GM23338 (cell line): ENCODE results near the gene EPHA5. TPM values are rescaled to one million over a fixed set of nuclear protein-coding genes. Genes with fewer than 3 reads are reported as not detected.

ENCODE experiments used
- ATAC-seq: fragments of 200-7000 bp; cut with Tn5 transposase; 3 replicates; pipeline ENCODE4 v1.9.1; 2020
- DNase-seq: peaks from one replicate; pipeline ENCODE4 v3.0.0-alpha.2; 2015; ENCODE audit warnings: low spot score
- H2AFZ ChIP-seq: fragments of 200-600 bp; sonication (generic); 2 replicates; pipeline ENCODE4 v1.8.0; 2016; ENCODE audit warnings: antibody characterized with exemption, mild to moderate bottlenecking, moderate library complexity
- H3F3A ChIP-seq: fragments of 200-600 bp; sonication (generic); replicated peaks from 2 replicates; pipeline ENCODE4 v1.8.0; 2017; ENCODE audit warnings: antibody characterized with exemption, mixed run types, low read depth
- H3K27ac ChIP-seq: fragments of 200-600 bp; sonication (generic); 2 replicates; pipeline ENCODE4 v1.6.1; 2016; ENCODE audit warnings: low read depth
- H3K27me3 ChIP-seq: fragments of 200-600 bp; sonication (generic); 2 replicates; pipeline ENCODE4 v1.8.0; 2016; ENCODE audit warnings: mild to moderate bottlenecking, mixed run types, moderate library complexity; ENCODE audit not compliant: insufficient read depth
- H3K36me3 ChIP-seq: fragments of 200-600 bp; sonication (generic); 2 replicates; pipeline ENCODE4 v1.8.0; 2016; ENCODE audit warnings: mild to moderate bottlenecking; ENCODE audit not compliant: insufficient read depth
- H3K4me1 ChIP-seq: fragments of 200-600 bp; sonication (generic); 2 replicates; pipeline ENCODE4 v1.8.0; 2016; ENCODE audit warnings: mild to moderate bottlenecking, moderate library complexity; ENCODE audit not compliant: insufficient read depth
- H3K4me2 ChIP-seq: fragments of 200-600 bp; sonication (generic); 2 replicates; pipeline ENCODE4 v1.7.1; 2017; ENCODE audit warnings: mixed run types
- H3K4me3 ChIP-seq: fragments of 200-600 bp; sonication (generic); 2 replicates; pipeline ENCODE4 v1.6.1; 2016; ENCODE audit warnings: mixed run types
- H3K79me2 ChIP-seq: fragments of 200-600 bp; sonication (generic); replicated peaks from 2 replicates; pipeline ENCODE4 v1.8.0; 2017; ENCODE audit warnings: mild to moderate bottlenecking; ENCODE audit not compliant: insufficient read depth
- H3K9me2 ChIP-seq: fragments of 200-600 bp; sonication (generic); 2 replicates; pipeline ENCODE4 v1.8.0; 2017; ENCODE audit not compliant: insufficient read depth
- H4K20me1 ChIP-seq: fragments of 200-600 bp; sonication (generic); replicated peaks from 2 replicates; pipeline ENCODE4 v1.8.0; 2017; ENCODE audit warnings: mild to moderate bottlenecking; ENCODE audit not compliant: insufficient read depth
- H3K27ac Mint-ChIP-seq: 2 replicates; pipeline ENCODE4 v1.8.0; 2020; ENCODE audit warnings: inconsistent platforms, mild to moderate bottlenecking, moderate library complexity, mixed read lengths
- H3K27me3 Mint-ChIP-seq: 3 replicates; pipeline ENCODE4 v1.8.0; 2022; ENCODE audit warnings: low read depth, mild to moderate bottlenecking, moderate library complexity, mixed read lengths, inconsistent platforms; ENCODE audit not compliant: insufficient read depth, poor library complexity
- H3K36me3 Mint-ChIP-seq: 3 replicates; pipeline ENCODE4 v1.8.0; 2021; ENCODE audit warnings: low read depth, mild to moderate bottlenecking, inconsistent platforms, moderate library complexity, mixed read lengths
- H3K4me1 Mint-ChIP-seq: 3 replicates; pipeline ENCODE4 v1.8.0; 2020; ENCODE audit warnings: mild to moderate bottlenecking, inconsistent platforms, mixed read lengths
- H3K4me3 Mint-ChIP-seq: 3 replicates; pipeline ENCODE4 v1.8.0; 2021; ENCODE audit warnings: moderate library complexity, mild to moderate bottlenecking, inconsistent platforms, mixed read lengths
- H3K9me3 Mint-ChIP-seq: 3 replicates; pipeline ENCODE4 v1.8.0; 2020; ENCODE audit warnings: moderate library complexity, mild to moderate bottlenecking, inconsistent platforms, mixed read lengths
- CREB1 ChIP-seq: fragments of 250-450 bp; sonication (Bioruptor Pico); IDR thresholded peaks from 2 replicates; pipeline ENCODE4 v1.5.0; 2020; ENCODE audit warnings: low read depth, mild to moderate bottlenecking, moderate library complexity
- EZH2 ChIP-seq: fragments of 200-600 bp; sonication (generic); IDR thresholded peaks from one replicate; pipeline ENCODE4 v1.8.0; 2017; ENCODE audit warnings: antibody characterized with exemption, mild to moderate bottlenecking, low read depth; ENCODE audit not compliant: unreplicated experiment
- EZH2phosphoT487 ChIP-seq: fragments of 200-600 bp; sonication (generic); IDR thresholded peaks from one replicate; pipeline ENCODE4 v1.8.1; 2018; ENCODE audit warnings: antibody characterized with exemption; ENCODE audit not compliant: unreplicated experiment
- JUNB ChIP-seq: IDR thresholded peaks from one replicate; pipeline ENCODE4 v1.6.1; 2016; ENCODE audit warnings: antibody characterized with exemption; ENCODE audit not compliant: unreplicated experiment
- NANOG ChIP-seq: IDR thresholded peaks from 2 replicates; pipeline ENCODE4 v1.6.1; 2016; ENCODE audit warnings: antibody characterized with exemption, borderline replicate concordance
- STAT1 ChIP-seq: IDR thresholded peaks from one replicate; pipeline ENCODE4 v1.6.1; 2016; ENCODE audit warnings: antibody characterized with exemption; ENCODE audit not compliant: unreplicated experiment
- ZNF114 ChIP-seq: fragments of 250-450 bp; sonication (Bioruptor Pico); IDR thresholded peaks from 2 replicates; pipeline ENCODE4 v1.5.0; 2020; ENCODE audit warnings: mild to moderate bottlenecking, moderate library complexity
- ZNF462 ChIP-seq: fragments of 250-450 bp; sonication (Bioruptor Pico); IDR thresholded peaks from 2 replicates; pipeline ENCODE4 v1.5.0; 2020; ENCODE audit warnings: mild to moderate bottlenecking, moderate library complexity
- polyA plus RNA-seq: library from polyadenylated mRNA; unstranded; fragments of >200 nt; fragmentation: Nextera tagmentation; extraction: Ambion mirVana; gene quantifications from 2 replicates; pipeline ENCODE4 v1.2.1, GENCODE V29; 2016
- total RNA-seq: library from RNA; depleted of rRNA; stranded (reverse); fragments of >200 nt; shearing (Covaris generic); gene quantifications from 2 replicates; pipeline ENCODE4 v1.2.3, GENCODE V29; 2014
- TF ChIP-seq, protein P1 (sequence below), 2 experiments: fragments of 200-600 bp in 1 of 2; sonication (generic) in 1 of 2; conservative IDR thresholded peaks; 2 replicates each; pipeline versions ENCODE4 v1.5.1 to v1.6.1; 2016 to 2017; ENCODE audit warnings: antibody characterized with exemption in 2 of 2, low read depth in 2 of 2, mild to moderate bottlenecking in 2 of 2, moderate library complexity in 1 of 2

The EPHA5 gene
- total and polyA plus RNA-seq, 2 experiments from 2014 or later = 0.05 to 0.24 TPM

DNA sequence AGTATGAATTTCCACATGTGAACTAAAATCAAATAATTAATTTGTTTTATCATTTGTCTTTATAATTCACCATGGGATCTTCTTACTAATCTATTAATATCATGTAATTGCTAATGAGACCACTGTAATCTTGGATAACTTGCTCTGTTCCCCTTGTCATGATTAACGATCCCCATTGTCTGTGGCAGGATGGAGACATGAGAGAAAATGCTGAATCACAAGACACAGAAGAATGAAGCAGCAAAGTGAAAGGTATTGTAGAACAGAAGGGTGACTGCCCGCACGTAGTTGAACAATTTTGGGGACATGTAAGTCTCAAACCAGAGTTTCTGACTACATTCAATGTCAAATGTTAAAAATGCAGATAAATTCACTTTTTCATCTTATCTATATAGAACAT is 135.2 kb downstream of the EPHA5 start (continued):
- TF ChIP-seq ZNF462 (CRISPR knock-in tag) (no peak), EZH2 (no peak), JUNB (no peak), NANOG (no peak; the same call in 1 of the 2 replicates), STAT1 (no peak), CREB1 (CRISPR knock-in tag) (no peak), ZNF114 (no peak)
- TF ChIP-seq, protein P1, sequence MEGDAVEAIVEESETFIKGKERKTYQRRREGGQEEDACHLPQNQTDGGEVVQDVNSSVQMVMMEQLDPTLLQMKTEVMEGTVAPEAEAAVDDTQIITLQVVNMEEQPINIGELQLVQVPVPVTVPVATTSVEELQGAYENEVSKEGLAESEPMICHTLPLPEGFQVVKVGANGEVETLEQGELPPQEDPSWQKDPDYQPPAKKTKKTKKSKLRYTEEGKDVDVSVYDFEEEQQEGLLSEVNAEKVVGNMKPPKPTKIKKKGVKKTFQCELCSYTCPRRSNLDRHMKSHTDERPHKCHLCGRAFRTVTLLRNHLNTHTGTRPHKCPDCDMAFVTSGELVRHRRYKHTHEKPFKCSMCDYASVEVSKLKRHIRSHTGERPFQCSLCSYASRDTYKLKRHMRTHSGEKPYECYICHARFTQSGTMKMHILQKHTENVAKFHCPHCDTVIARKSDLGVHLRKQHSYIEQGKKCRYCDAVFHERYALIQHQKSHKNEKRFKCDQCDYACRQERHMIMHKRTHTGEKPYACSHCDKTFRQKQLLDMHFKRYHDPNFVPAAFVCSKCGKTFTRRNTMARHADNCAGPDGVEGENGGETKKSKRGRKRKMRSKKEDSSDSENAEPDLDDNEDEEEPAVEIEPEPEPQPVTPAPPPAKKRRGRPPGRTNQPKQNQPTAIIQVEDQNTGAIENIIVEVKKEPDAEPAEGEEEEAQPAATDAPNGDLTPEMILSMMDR (conservative IDR thresholded peaks at IDR 0.05; ENCODE audit: low read depth in 2 of 2) = no peak

DNA sequence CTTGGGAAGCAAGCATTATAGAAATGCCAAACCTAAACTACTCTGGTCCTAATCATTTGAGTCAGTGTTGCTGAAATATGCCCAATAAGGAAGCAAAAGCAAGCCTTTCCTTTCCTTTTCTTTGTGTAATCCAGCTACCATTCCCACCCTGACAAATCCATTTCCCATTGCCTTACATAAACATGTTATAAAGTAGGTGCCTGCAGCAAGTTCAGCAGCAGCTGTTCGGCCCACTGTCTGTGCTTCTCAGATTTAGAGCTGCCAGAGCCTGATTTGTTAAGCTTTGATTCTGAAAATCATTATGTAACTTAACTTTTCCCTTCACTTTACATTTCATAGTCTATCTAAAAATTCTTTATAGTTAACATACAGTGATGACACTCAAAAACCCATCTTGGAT is 148.6 kb downstream of the EPHA5 start:
- no peak overlapping the region for H3K4me3 Mint-ChIP-seq
- H3K4me1 Mint-ChIP-seq = no peaks in the 10 kb centered on the region
- DNase-seq = no peak
- Histone ChIP-seq H4K20me1 (no peaks in the 10 kb centered on the region), H2AFZ (no peak overlapping the region), H3K27ac (no peak overlapping the region), H3K4me3 (no peak overlapping the region), H3K4me1 (no peaks in the 10 kb centered on the region), H3K36me3 (no peaks in the 10 kb centered on the region), H3K4me2 (no peak overlapping the region), H3K79me2 (no peaks in the 10 kb centered on the region), H3F3A (no peaks in the 10 kb centered on the region), H3K9me2 (no peaks in the 10 kb centered on the region), H3K27me3 (no peaks in the 10 kb centered on the region)
- H3K9me3 Mint-ChIP-seq = peaks cover 18% of the 10 kb centered on the region
- no peaks in the 10 kb centered on the region for H3K27me3 Mint-ChIP-seq
- no peak overlapping the region for H3K27ac Mint-ChIP-seq
- H3K36me3 Mint-ChIP-seq = peaks cover 2% of the 10 kb centered on the region; the same call in 1 of the 3 replicates
- ATAC-seq = no peak
- TF ChIP-seq JUNB (no peak), ZNF114 (no peak), EZH2 (no peak), EZH2phosphoT487 (no peak), ZNF462 (CRISPR knock-in tag) (no peak)
